Duodenal mucosa (tissue), 2 donors: ENCODE data around the gene CHST10.

Experiments used
- H3K27ac ChIP-seq: one replicate; pipeline ENCODE4 v1.7.0; 2013; ENCODE audit warnings: low read depth, low read length
- H3K27me3 ChIP-seq, 2 donors: one replicate each; pipeline ENCODE4 v1.7.0; 2013; ENCODE audit warnings: low read length in 2 of 2, control low read depth in 1 of 2; ENCODE audit not compliant: insufficient read depth in 2 of 2, control insufficient read depth in 1 of 2
- H3K36me3 ChIP-seq, 2 donors: one replicate each; pipeline ENCODE4 v1.7.0; 2013; ENCODE audit warnings: low read length in 2 of 2, control low read depth in 1 of 2; ENCODE audit not compliant: insufficient read depth in 2 of 2, control insufficient read depth in 1 of 2
- H3K4me1 ChIP-seq, 2 donors: one replicate each; pipeline ENCODE4 v1.7.0; 2013; ENCODE audit warnings: low read length in 2 of 2, control low read depth in 1 of 2; ENCODE audit not compliant: insufficient read depth in 2 of 2, control insufficient read depth in 1 of 2
- H3K4me3 ChIP-seq, 2 donors: one replicate each; pipeline ENCODE4 v1.7.0; 2013; ENCODE audit warnings: low read length in 2 of 2, low read depth in 1 of 2
- H3K9ac ChIP-seq, 2 donors: one replicate each; pipeline ENCODE4 v1.7.0; 2013; ENCODE audit warnings: low read length in 2 of 2, low read depth in 1 of 2
- H3K9me3 ChIP-seq, 2 donors: one replicate each; pipeline ENCODE4 v1.7.0; 2013; ENCODE audit warnings: low read length in 2 of 2, control low read depth in 1 of 2; ENCODE audit not compliant: control insufficient read depth in 1 of 2

CHST10 gene

GRCh38 chr2:100395532-100396350 is 21.7 kb downstream of the CHST10 start:
- no peak overlapping the region for H3K27ac ChIP-seq
- no peak overlapping the region for H3K9ac ChIP-seq
- peaks cover 0 to 5% of the 10 kb centered on the region in 2 donors for H3K36me3 ChIP-seq
- H3K9me3 ChIP-seq, result no peaks in the 10 kb centered on the region
- H3K4me3 ChIP-seq, result no peak overlapping the region
- no peaks in the 10 kb centered on the region for H3K4me1 ChIP-seq
- no peaks in the 10 kb centered on the region for H3K27me3 ChIP-seq

- no peaks in the 10 kb centered on the region for H3K27me3 ChIP-seq
- H3K9me3 ChIP-seq, result no peaks in the 10 kb centered on the region
- no peaks in the 10 kb centered on the region for H3K4me1 ChIP-seq
- H3K9ac ChIP-seq, result no peak overlapping the region
- no peak overlapping the region for H3K4me3 ChIP-seq
- no peak overlapping the region for H3K27ac ChIP-seq
- peaks cover 0 to 5% of the 10 kb centered on the region in 2 donors for H3K36me3 ChIP-seq
Observed at GRCh38 chr2:100394111-100394641, 23.3 kb downstream of the CHST10 start.

DNA sequence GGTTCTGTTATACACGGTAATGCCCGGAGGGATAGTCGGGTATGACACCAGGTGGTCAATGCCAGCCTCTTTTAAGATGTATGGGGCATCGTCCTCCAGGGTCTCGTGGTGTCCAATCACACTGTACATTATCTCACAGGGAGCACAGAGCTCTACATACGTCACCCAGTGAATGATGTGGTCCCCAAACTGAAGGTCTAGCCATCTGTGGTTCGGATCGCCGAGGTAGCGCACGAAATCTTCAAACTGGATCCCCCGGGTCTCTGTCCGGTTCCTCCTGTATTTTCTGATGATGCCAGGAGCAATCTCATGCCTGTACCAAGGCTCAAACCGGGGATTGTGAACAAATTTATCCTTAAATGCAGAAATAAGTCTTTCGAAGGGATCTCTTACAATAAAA is 24.1 kb downstream of the CHST10 start:
- no peak overlapping the region for H3K27ac ChIP-seq
- H3K9ac ChIP-seq, result no peak overlapping the region
- H3K4me1 ChIP-seq, result no peaks in the 10 kb centered on the region
- no peaks in the 10 kb centered on the region for H3K27me3 ChIP-seq
- H3K4me3 ChIP-seq, result no peak overlapping the region
- no peaks in the 10 kb centered on the region for H3K9me3 ChIP-seq
- peaks cover 0 to 5% of the 10 kb centered on the region in 2 donors for H3K36me3 ChIP-seq

GRCh38 chr2:100392715-100393114 is 24.8 kb downstream of the CHST10 start:
- no peak overlapping the region for H3K4me3 ChIP-seq
- H3K9ac ChIP-seq, result no peak overlapping the region
- H3K9me3 ChIP-seq, result no peaks in the 10 kb centered on the region
- no peak overlapping the region for H3K27ac ChIP-seq
- no peaks in the 10 kb centered on the region for H3K4me1 ChIP-seq
- H3K27me3 ChIP-seq, result no peaks in the 10 kb centered on the region
- H3K36me3 ChIP-seq, result peaks cover 0 to 5% of the 10 kb centered on the region in 2 donors

GRCh38 chr2:100391735-100392515 is 25.5 kb downstream of the CHST10 start:
- Histone ChIP-seq H3K4me1 (no peaks in the 10 kb centered on the region), H3K9me3 (no peaks in the 10 kb centered on the region), H3K36me3 (peaks cover 0 to 5% of the 10 kb centered on the region in 2 donors), H3K27me3 (no peaks in the 10 kb centered on the region), H3K27ac (no peak overlapping the region), H3K9ac (no peak overlapping the region), H3K4me3 (no peak overlapping the region)

- Histone ChIP-seq H3K27ac (no peak overlapping the region), H3K4me1 (no peaks in the 10 kb centered on the region), H3K9ac (no peak overlapping the region), H3K27me3 (no peaks in the 10 kb centered on the region), H3K4me3 (no peak overlapping the region), H3K9me3 (no peaks in the 10 kb centered on the region), H3K36me3 (peaks cover 0 to 5% of the 10 kb centered on the region in 2 donors)
Observed at GRCh38 chr2:100390001-100390940, 27.2 kb downstream of the CHST10 start.

- H3K9ac ChIP-seq, result no peak overlapping the region
- no peaks in the 10 kb centered on the region for H3K27me3 ChIP-seq
- peaks cover 0 to 5% of the 10 kb centered on the region in 2 donors for H3K36me3 ChIP-seq
- H3K9me3 ChIP-seq, result no peaks in the 10 kb centered on the region
- H3K4me1 ChIP-seq, result no peaks in the 10 kb centered on the region
- no peak overlapping the region for H3K4me3 ChIP-seq
- no peak overlapping the region for H3K27ac ChIP-seq
Observed at GRCh38 chr2:100388703-100389102, 28.8 kb downstream of the CHST10 start.

GRCh38 chr2:100383954-100384353 is 33.5 kb downstream of the CHST10 start:
- Histone ChIP-seq H3K27ac (no peak overlapping the region), H3K9ac (no peak overlapping the region), H3K4me3 (no peak overlapping the region), H3K27me3 (no peaks in the 10 kb centered on the region), H3K36me3 (no peaks in the 10 kb centered on the region), H3K4me1 (no peaks in the 10 kb centered on the region), H3K9me3 (no peaks in the 10 kb centered on the region)

- H3K4me1 ChIP-seq, result no peaks in the 10 kb centered on the region
Observed at GRCh38 chr2:100383306-100383705, 34.2 kb downstream of the CHST10 start.

More at GRCh38 chr2:100383306-100383705, 34.2 kb downstream of the CHST10 start:
- Histone ChIP-seq H3K4me3 (no peak overlapping the region), H3K9me3 (no peaks in the 10 kb centered on the region), H3K27ac (no peak overlapping the region), H3K9ac (no peak overlapping the region), H3K36me3 (no peaks in the 10 kb centered on the region), H3K27me3 (no peaks in the 10 kb centered on the region)
